ENCODE data around the gene KLF11.
"Not testable (repeated sequence)": the region's sequence is repeated elsewhere in the genome, so short reads cannot be mapped to it uniquely, and the experiment has no call there.

The KLF11 gene

DNA sequence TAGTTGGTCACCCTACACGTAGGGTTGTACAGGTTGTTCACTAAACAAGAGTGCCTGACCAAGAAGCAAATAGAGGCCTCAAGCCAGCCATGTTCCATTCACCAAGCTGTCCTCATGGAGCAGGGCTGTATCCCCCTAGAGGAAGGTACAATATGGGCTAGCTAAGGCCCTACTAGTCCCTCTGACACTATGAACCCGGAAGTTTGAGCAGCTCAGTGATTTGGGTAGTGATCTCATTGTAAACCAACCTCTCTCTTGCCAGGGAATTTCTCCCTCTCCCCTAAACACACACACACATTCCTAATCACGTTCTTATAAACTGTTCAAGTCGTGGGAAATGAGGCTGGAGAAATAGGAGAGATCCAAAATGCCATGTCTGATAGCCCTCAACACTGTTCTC lies 43.6 kb downstream of the KLF11 start:
- no peak for ATAC-seq

DNA sequence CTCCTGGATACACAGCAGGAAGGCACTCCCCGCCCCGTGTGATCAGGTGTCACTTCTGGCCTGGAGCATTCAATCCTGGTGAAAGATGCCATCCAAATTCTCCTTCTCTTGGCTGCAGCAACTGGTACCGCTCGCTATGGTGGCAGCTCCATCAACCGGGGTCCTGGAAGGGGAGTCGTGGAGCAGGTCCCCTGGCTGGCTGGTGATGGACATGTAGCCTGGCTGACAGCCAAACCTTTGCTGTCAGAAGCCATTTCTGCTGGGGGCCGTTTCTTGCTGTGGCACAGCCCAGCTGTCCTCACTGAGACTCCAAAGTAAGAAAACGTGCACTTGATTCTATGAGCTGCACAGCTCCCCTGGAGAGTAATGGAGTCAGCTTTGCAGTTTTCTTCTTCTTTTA lies 44.0 kb downstream of the KLF11 start:
- ATAC-seq: no peak

- no peak for ATAC-seq
These were observed 46.3 kb downstream of the KLF11 start for GRCh38 chr2:10089565-10090190.

- peak in 1 of 2 donors; percentile 38 for ATAC-seq
These were observed 48.0 kb downstream of the KLF11 start for GRCh38 chr2:10091182-10091888.

GRCh38 chr2:10091889-10092244 lies 48.5 kb downstream of the KLF11 start:
- ATAC-seq: not testable (repeated sequence)

DNA sequence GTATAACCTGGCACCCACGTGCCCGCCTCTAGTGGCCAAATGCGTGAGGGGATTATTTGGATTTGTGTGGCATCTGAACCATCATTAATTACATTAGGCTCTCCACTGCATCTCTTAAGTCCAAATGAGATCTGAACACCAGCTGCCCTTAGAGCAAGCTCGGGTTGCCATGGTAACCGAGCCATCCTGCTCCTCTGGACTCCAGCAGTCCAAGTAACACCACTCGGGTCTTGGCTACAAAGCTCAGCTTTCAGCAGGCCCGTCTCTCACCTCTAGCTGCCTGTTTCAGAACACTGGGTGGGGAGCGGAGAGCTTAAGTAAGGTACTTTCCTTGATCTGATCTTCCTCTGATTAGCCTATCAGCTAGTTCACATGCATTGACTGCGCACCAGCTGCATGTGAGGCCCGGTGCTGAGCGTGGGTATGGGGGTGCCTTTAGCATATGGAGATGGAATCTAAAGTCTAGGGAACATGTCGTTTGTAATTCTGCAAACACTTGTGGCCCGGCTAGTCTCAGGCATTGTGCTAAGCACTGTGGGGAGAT lies 51.0 kb downstream of the KLF11 start:
- ATAC-seq: no peak

- ATAC-seq: no peak
These were observed 51.8 kb downstream of the KLF11 start for GRCh38 chr2:10095175-10095574.

GRCh38 chr2:10096641-10097040 lies 53.3 kb downstream of the KLF11 start:
- ATAC-seq: no peak

- peak; percentile 48 to 49 for ATAC-seq
These were observed 54.2 kb downstream of the KLF11 start for GRCh38 chr2:10097352-10098148.

- no peak for ATAC-seq
These were observed 58.1 kb downstream of the KLF11 start for GRCh38 chr2:10101491-10101890.

- no peak for ATAC-seq
These were observed 59.8 kb downstream of the KLF11 start for GRCh38 chr2:10103179-10103578.
